ENCODE measurements around the gene HLA-A. TPM values are rescaled to one million over a fixed set of nuclear protein-coding genes. Genes with fewer than 3 reads are reported as not detected.

The HLA-A gene
- total RNA-seq, 4 donors from 2014 or later, result 219 to 566 (median 521) TPM

DNA sequence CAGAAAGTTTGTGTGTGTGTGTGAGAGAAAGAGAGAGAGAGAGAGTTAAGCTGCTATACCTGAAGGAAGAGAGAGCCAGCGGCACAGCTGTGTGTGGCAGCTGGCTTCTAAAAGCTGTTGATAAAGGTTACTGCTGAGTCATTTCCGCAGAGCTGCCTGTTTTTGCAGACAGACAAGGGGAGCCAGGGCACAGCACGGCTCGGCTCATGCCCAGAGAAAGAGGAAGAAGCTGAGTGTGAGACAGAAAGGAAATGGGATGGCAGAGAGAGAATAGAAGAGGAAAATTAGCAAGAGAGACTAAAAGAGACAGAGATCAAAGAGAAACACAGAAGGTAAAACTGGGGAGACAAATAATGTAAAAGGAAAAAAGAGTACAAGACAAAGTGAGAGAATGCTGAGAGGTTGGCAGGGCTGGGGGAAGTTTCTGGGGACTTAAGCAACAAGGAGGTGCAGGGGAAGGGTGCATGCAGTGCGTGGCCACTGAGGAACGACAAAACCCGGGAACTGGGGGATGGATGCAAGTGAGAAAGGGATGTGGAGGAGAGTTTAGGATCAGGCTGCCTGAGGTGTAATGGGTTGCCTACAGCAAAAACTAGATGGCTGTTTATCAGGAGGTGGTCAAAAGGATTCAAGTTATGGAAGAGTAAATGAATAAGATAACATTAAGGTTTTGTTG, 22.7 kb downstream of the HLA-A start:
- H3K4me3 ChIP-seq, result peak overlapping the region in 3 of 4 donors; percentile 25 to 41 (median 33)
- no peak for TF ChIP-seq POLR2A (IDR thresholded peaks at IDR 0.05)
- peak in 1 of 2 donors; percentile 80 for TF ChIP-seq EP300 (IDR thresholded peaks at IDR 0.05)
- H3K27ac ChIP-seq, result peak overlapping the region; percentile 22 to 89 (median 79)
- DNase-seq (ENCODE audit: low spot score in 2 of 2), result peak; percentile 41 to 61
- 5% methylated on average over 7 of the region's 7 CpGs for WGBS, 2 donors
- no peaks in the 10 kb centered on the region for H3K9me3 ChIP-seq
- peaks cover 0 to 45% (median 19%) of the 10 kb centered on the region in 4 donors for H3K4me1 ChIP-seq
- H3K27me3 ChIP-seq, result no peaks in the 10 kb centered on the region
- peaks cover 0 to under 1% (median 0%) of the 10 kb centered on the region in 3 donors for H3K36me3 ChIP-seq

DNA sequence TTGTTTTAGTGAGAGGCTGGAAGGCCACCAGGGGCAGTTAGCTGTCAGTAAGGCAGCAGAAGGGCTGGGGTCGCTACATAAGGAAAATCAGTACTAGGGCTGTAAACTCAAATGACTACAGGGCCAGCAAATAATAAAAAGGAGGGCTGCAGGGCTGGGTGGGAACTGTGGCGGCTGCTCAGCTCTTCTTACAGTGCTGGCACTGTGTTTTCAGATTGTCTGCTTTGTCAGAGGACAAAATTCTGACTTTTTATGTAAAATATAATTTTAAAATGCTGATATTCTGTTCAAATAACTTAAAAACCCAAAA, 23.2 kb downstream of the HLA-A start:
- Histone ChIP-seq H3K36me3 (peaks cover 0 to 5% (median 0%) of the 10 kb centered on the region in 3 donors), H3K27ac (peak overlapping the region in 3 of 4 donors; percentile 73 to 89 (median 85)), H3K9me3 (no peaks in the 10 kb centered on the region), H3K27me3 (no peaks in the 10 kb centered on the region), H3K4me1 (peaks cover 0 to 45% (median 19%) of the 10 kb centered on the region in 4 donors), H3K4me3 (peak overlapping the region in 3 of 4 donors; percentile 25 to 41 (median 33))
- 15 to 29% methylated on average over 2 of the region's 2 CpGs for WGBS, 2 donors
- no peak for DNase-seq (ENCODE audit: low spot score in 2 of 2)
- TF ChIP-seq CTCF (IDR thresholded peaks at IDR 0.05), result no peak
- no peak for TF ChIP-seq EP300 (IDR thresholded peaks at IDR 0.05)
- no peak for TF ChIP-seq POLR2A (IDR thresholded peaks at IDR 0.05)

- H3K27ac ChIP-seq, result peak overlapping the region in 3 of 4 donors; percentile 73 to 89 (median 85)
- peak; percentile 61 to 74 for DNase-seq (ENCODE audit: low spot score in 2 of 2)
- WGBS, 2 donors, result 2 to 8% methylated on average over 8 of the region's 8 CpGs
Observed at GRCh38 chr6:29965873-29966601, 23.7 kb downstream of the HLA-A start.

DNA sequence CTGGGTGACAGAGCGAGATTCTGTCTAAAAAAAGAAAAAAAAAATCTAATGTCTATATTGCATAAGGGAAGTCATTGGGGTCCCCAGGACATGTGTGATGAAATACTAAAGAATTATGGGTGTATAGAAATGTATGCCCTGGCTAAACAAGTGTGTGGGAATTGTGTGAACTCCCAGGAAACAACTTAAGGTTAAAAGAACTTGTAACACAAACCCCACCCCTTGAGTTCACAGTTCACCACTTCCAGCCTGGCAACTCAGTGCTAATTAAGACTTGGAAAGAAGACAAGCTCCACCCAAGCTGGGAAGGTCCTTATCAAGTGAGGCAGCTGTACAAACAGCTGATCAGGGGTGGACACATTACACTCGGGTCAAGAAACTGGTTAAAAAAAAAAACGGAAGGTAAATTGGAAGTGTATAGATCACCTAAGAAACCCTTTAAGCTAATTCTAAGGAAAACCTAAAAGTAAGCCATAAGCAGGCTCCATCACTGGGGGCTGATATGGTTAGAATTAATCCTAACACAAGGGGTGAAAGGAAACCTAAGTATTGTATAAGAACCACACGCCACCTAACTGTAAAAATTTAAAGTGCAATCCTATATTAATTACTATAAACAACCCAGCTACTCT, 25.2 kb downstream of the HLA-A start:
- H3K9me3 ChIP-seq, result no peaks in the 10 kb centered on the region
- peak overlapping the region in 2 of 4 donors; percentile 85 to 89 for H3K27ac ChIP-seq
- no peak for DNase-seq (ENCODE audit: low spot score in 2 of 2)
- WGBS, 2 donors, result 37 to 48% methylated on average over 4 of the region's 4 CpGs
- no peaks in the 10 kb centered on the region for H3K27me3 ChIP-seq
- H3K4me3 ChIP-seq, result no peak overlapping the region
- no peak for TF ChIP-seq EP300 (IDR thresholded peaks at IDR 0.05)
- TF ChIP-seq CTCF (IDR thresholded peaks at IDR 0.05), result peak in 1 of 5 experiments; percentile 3
- H3K4me1 ChIP-seq, result peaks cover 0 to 45% (median 19%) of the 10 kb centered on the region in 4 donors
- peaks cover 0 to 12% (median 0%) of the 10 kb centered on the region in 3 donors for H3K36me3 ChIP-seq

More at GRCh38 chr6:29965873-29966601, 23.7 kb downstream of the HLA-A start:
- Histone ChIP-seq H3K4me1 (peaks cover 0 to 45% (median 19%) of the 10 kb centered on the region in 4 donors), H3K27me3 (no peaks in the 10 kb centered on the region), H3K36me3 (peaks cover 0 to 11% (median 0%) of the 10 kb centered on the region in 3 donors), H3K9me3 (no peaks in the 10 kb centered on the region), H3K4me3 (peak overlapping the region in 2 of 4 donors; percentile 33 to 41)
- TF ChIP-seq CTCF (IDR thresholded peaks at IDR 0.05), result no peak
- TF ChIP-seq EP300 (IDR thresholded peaks at IDR 0.05), result peak in 1 of 2 donors; percentile 66

DNA sequence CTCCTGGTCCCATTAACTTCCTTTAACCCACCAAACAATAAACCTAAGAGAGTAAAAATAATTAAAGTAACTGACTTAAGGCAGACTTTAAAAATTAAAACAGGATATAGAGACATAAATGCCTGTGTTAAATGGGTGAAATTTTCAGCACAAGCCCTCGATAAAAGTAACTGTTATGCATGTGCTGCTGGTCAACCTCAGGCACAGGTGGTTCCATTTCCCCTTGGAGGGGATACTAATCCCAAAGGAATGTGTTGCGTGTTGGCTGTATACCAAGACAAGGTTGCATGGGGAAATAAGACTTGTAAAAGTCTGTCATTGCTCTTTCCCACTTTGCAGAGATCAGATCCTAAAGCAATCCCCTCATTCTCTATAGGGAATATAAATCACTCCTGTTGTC, 25.8 kb downstream of the HLA-A start:
- Histone ChIP-seq H3K27ac (peak overlapping the region in 1 of 4 donors; percentile 47), H3K9me3 (no peaks in the 10 kb centered on the region), H3K4me3 (no peak overlapping the region), H3K27me3 (no peaks in the 10 kb centered on the region), H3K36me3 (peaks cover 0 to 12% (median 0%) of the 10 kb centered on the region in 3 donors), H3K4me1 (peaks cover 0 to 45% (median 19%) of the 10 kb centered on the region in 4 donors)
- TF ChIP-seq POLR2A (IDR thresholded peaks at IDR 0.05) (no peak), EP300 (IDR thresholded peaks at IDR 0.05) (no peak), CTCF (IDR thresholded peaks at IDR 0.05) (no peak)
- WGBS, 2 donors, result 72% methylated on average over 2 of the region's 2 CpGs
- DNase-seq (ENCODE audit: low spot score in 2 of 2), result no peak
